ENCODE measurements around the gene CHST8.
"Not testable (repeated sequence)": the region's sequence is repeated elsewhere in the genome, so short reads cannot be mapped to it uniquely, and the experiment has no call there.

The CHST8 gene

DNA sequence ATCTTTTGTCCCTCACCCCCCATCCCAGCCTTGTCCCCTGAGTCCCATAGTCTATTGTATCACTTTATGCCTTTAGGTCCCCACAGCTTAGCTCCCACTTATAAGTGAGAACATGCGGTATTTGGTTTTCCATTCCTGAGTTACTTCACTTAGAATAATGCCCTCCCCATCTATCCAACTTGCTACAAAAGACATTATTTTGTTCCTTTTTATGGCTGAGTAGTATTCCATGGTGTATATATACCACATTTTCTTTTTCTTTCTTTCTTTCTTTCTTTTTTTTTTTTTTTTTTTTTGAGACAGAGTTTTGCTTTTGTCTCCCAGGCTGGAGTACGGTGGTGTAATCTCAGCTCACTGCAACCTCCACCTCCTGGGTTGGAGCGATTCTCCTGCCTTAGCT lies 73.8 kb downstream of the CHST8 start:
- DNase-seq: not testable (repeated sequence)

DNA sequence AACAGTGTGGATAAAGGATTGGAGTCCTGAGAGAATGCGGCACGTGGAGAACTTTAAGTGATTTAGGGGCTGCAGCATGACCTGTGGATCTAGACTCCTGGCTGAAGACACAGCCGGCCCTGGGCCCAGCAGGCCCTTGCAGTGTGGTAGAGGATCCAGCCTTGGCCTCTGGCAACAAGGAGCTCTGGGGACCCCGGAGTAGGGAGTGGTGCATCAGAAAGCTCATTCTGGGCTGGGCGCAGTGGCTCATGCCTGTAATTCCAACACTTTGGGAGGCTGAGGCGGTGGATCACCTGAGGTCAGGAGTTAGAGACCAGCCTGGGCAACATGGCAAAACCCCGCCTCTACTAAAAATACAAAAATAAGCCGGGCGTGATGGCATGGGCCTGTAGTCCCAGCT lies 76.0 kb downstream of the CHST8 start:
- DNase-seq: no peak

DNA sequence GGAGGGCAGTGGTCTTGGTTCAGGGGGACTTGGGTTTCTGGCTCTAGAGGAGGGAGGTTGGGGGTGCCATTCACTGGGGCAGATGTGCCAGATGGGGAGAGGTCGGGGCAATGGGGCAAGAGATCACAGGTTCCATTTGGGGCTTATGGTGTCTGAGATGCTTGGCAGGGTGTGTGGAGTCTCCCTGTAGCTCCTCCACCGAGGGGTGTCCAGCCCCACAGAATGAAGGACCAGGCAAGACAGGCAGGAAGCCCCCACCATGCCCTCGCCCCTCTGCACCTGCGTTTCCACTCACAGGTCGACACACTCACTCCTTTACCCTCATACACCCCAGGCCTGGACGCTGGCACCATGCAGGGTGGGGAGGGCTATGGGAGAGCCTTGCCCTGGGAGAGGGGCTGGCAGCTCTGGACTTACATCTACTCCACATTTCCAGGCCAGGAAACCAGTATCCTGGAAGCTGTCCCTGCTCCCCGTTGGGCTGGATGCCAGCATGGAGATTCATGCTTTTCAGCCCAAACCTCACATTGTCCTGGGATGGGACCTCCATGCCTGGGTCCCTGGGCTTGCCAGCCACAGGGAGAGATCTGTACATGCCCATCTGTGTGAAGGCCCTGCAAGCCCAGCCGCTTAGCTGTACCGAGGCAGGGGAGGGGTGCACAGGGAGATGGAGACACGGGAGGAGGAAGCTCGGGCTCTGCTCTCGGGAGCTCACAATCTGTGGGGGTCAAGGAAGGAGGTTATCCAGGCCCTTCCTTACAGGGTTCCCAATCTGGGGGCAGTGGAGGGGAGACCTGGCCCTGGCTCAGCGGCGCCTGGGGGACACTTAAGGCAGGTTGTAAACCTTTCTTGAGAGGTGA lies 77.1 kb downstream of the CHST8 start:
- no peak for DNase-seq

DNA sequence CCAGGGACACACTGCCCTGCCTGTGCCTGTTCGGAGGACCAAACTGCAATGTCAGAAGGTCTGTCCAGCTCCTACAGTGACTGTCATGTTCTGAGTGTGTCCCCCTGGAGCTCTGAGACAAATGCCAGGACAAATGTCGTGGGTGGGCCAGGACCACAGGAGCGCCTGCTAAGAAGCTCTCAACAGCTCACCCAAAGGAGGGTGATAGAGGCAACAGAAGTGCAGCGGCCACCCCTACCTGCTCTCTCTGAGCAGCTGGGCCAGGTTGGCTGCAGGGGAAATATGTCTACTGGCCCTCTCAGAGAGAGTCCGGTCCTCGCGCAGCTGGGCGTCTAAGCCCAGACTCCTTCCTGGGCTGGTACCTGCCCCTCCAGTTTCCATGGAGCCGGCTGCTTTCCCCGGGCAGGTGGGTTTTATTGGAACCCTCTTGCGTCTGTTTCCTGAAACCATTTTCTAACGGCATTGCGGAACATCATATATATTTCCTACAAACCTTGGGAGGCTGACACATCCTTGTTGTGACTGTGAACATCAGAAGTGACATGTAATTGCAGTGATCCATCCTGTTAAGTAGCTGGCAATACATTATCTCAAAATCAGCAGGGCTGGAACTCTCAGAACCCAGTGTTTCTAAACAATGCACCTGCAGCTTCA lies 78.1 kb downstream of the CHST8 start:
- DNase-seq: no peak

DNA sequence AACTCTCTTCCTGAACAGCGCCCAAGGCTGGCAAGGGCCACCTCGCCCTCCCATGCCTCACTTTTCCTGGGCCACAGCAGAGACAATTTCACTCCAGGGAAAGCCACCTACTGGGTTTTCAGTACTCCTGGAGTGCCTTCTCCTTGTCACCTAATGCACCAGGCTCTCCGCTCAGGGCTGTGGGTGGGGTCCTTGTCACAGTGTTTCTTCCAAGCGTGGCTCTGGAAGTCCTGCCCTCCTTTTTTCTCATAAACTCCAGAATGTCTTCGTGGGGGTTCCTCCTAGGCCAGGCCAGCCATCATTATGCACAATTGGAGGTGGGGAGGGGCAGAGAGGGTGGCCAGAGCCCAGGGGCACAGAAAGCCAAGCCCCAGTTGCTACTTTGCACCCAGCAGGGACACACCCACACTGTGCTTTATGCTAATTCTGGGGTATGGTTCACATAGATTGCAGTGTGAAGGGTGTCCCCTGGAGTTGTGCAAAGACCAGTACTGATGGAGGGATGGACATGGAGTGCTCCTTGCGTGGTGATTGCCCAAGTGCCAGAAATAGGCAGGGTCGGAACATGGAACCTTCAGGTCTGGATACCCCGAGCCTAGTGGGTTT lies 78.8 kb downstream of the CHST8 start:
- no peak for DNase-seq

DNA sequence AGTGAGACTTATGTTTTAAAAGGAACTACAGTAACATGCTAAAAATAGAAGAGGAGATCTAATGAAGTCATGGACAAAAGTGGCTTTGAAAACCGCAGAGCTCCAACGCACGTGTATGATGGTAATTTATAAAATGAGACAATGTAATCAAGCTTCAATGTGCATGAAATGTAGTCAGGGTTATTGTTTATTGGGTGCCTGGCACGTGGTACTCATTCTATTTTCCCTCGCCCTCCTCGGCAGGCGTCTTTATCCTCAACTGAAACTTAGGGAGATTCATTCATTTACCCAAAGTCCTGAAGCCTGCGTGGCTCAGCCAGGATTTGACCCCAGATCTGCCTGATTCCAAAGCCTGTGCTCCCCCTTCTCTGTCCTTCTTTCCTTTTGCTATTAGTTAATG lies 79.8 kb downstream of the CHST8 start:
- no peak for DNase-seq

DNA sequence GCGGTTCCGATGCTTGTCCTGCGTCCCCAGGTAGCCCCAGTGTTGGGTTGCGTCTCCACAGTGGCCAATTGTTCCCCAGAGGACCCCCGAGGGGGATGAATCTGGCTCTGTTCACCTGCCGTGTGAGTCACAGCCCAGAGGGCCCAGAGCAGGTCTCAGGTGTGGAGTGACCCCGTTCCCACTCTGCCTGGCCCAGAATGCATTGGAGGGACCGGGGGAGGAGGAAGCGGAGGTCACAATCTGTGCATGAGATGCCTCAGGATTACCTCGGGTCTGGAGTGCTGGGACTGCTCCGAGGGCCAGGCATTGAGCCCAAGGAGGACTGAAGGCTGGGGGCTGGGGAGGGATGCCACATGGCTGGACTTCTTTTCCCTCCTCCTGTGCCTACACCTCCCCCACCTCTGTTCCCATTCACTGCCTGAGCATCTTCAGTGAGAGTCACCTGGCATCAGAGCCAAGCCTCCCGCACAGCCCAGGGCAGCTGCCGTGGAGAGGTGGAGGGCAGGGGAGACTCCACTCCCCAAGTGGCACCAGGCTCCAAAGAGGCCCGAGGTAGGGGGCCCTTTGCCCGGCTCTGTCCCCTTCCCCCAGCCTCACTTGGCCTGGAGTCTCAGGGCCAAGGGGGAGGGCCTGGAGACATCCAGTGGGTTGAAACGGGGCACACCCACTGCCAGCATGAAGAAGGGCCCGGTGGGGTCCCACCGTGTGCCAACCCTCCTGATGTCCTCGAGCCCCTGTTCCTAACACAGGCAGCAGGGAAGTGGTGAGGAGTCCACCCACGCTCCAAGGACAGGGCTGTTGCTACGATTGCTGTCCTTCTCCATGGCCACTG lies 81.1 kb downstream of the CHST8 start:
- no peak for DNase-seq

DNA sequence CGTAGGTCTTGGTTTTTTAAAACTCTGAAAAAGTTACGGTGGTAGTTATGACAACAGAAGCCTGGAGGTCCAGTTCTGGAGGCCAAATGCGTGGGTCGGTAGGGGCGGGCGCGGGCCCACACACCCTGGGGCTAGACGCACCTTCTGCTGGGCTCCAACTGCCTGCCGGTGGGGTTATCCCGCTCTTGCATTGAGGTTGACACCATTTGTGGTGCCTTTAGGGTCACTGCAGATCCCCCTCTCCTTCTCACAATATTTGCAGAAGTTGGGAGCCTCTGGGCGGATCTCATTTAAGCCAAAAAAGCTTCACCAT lies 81.6 kb downstream of the CHST8 start:
- DNase-seq: no peak

DNA sequence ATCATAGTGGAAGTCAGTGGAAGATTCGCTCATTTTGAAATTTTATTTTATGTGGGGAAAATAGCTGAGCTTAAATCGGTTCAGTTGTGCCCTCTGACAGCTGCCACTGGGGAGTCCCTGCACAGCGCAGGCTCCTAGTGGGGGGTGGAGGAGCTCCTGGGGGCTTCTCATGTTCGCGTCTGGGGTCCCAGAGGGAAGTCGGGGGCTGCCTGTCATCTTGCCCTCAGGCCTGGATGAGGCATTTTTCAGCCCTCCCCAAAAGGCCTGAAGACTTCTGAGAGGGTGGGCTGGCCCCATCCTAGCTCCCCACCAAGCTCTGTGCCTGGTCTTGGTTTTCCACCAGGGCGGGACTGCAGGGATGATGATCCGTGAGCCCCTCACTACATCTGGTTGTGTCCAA lies 82.1 kb downstream of the CHST8 start:
- no peak for DNase-seq

DNA sequence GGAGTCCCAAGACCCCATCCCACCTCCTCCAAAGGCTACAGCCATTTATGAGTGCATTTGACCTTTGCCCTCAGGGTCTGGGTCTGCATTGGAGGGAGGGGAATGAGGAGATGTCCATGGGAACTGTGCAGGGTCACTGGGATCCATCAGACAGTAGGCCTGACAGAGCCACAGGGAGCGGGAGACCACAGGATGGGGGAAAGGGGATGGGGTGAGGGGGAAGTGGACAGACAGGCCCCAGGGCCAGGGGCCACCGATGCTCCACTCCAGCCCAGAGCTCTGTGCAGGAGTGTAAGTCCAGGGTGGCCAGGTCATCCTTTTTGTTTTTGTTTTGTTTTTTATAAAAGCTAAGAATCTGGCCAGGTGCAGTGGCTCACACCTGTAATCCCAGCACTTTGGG lies 82.5 kb downstream of the CHST8 start:
- DNase-seq: no peak

DNA sequence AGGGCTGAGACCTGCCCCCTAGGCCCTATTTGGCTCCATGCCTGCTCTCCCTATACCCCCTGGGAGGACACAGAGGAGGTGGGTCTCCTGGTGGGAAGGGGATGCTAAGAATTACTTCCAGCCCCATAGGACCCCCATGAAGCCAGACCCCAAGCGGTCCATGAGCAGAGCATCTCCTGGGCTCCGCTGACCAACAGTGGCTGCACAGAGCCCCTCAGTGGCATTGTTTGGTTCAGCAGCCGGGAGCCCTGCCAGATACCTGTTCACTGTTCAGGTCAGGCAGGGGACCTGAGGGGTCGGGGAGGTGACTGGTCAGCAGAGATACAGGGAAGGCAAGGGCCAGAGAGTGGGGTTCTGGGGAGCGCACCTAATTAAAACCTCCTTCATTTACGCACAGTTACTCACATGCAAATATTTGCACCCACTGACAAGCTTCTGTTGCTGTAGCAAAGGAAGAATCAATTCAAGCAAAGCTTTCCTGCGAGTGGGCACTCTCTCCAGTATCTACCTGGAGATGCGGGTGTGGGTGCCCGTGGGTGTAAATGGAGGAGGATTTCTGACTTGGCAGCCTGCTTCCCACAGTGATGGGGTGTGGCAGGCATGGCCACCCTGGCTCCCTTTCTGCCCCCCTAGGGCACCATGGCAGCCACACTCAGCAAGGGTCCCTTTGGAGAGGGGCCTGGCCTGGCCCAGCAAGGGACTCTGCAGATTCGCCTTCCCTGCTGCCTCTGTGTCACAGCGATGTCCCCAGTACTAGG lies 83.5 kb downstream of the CHST8 start:
- no peak for DNase-seq

DNA sequence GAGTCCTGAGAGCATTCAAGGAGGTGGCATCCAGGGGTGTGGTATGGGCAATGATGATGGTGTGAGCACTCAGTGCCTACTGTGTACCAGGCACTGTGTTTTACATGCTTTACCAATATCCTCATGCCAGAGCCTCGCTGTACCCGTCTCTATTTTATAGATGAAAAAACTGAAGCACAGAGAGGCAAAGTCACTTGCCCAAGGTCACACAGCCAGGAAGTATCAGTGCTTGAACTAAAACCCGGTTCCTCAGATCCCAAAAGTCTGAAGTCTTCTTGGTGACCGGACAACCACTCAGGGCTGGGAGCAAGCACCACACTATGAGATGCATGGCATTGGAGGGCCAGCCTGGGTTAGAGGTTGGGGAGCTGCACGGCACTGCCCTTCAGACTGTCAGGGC lies 84.1 kb downstream of the CHST8 start:
- no peak for DNase-seq

DNA sequence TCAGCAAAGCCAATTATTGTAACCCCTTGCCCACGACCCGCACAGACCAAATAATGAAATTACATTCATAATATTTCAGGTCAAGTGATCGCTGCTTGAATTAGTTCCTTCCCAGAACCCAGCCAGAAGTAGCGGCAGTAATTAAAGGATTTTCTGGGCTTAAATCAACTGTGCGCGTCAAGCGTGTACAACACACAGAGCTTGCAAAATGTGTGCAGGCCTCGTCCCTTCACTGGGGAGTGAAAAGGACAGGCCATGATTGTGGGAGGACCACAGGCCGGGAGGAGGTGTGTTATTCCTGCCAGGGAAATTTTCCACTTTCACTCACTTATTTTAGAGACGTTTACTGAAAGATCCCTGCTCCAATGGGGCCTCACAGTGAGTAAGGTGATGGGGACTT lies 84.9 kb downstream of the CHST8 start:
- no peak for DNase-seq

DNA sequence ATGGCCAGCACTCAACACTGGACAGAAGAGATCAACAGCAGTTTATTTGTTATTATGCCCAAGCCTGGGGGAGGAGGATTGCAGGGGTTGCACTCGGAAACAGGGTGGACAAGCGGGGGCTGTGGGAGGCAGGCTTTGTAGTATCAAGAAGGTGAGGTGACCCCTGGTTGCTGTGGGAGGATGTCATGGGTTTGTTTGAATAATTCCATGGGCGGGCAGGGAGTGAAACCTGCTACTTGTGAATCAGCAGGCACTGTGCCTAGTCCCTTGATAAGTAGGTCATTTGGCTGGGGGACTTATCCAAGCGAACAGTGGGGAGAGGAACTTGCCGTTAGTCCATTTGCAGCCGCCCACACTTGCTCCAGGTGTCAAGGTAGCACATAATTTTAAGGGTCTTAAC lies 90.5 kb downstream of the CHST8 start:
- DNase-seq: no peak

DNA sequence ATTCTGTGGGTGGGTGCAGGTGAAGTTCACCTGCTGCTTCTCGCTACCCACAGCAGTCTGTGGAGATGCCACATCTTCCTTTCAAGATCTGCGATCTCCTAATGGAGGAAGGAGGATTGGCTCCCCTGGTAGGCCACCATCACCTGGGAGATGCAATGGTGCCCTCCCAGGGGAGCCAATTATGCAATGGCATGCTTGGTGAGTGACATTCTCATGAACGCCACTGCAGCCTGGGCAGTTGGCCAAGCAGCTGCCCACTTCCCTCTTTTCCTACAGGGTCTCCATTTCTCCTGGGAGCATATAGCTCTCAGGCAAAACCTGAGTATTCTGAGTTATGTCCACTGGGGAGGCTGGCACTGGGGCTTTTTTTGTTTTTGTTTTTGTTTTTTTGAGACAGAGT lies 91.4 kb downstream of the CHST8 start:
- no peak for DNase-seq

DNA sequence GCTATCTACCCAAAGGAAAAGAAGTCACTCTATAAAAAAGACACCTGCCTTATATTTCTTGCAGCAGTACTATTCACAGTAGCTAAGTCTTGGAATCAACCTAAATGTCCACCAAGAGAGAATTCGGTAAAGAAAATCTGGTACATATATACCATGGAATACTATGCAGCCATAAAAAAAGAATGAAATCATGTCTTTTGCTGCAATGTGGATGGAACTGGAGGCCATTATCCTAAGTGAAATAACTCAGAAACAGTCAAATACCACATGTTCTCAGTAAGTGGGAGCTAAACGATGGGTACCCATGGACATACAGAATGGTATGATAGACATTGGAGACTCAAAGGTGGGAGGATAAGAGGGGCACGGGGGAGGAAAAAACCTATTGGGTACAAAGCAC lies 92.4 kb downstream of the CHST8 start:
- no peak for DNase-seq

DNA sequence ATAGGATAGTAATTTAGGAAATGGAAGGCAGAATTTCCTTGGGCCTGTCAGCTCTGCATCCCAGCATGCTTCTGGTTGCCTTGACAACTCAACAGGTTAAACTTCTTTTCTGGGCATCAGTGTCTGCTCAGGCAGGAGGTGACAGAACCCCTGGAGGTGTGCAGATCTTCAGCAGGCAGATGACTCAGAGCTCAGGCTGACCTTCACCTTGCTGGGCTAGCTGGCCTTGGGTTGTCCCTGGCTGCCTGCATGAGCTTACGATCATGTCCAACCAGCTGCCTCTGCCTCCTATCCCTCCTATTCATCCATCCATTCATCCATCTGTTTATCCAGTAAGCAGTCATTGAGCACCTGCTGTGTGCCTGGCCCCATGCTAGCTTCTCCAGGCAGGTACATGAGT lies 93.7 kb downstream of the CHST8 start:
- DNase-seq: no peak

DNA sequence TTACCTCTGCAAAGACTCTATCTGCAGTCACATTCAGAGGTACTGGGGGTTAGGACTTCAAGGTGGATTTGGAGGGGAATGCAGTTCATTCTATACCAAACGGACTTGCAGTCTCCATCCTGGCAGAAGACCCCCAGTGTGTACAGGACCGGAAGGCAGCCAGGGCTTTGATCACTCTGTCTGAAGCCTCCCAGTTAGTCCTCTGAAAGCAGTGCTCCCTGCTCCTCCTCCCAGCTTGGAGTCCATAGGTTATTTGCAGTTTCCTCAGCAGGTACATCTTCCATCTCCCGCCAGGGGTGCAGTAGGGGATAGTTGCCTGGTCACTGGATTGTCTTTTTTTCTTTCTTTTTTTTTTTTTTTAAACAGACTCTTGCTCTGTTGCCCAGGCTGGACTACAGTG lies 96.1 kb downstream of the CHST8 start:
- DNase-seq: no peak

DNA sequence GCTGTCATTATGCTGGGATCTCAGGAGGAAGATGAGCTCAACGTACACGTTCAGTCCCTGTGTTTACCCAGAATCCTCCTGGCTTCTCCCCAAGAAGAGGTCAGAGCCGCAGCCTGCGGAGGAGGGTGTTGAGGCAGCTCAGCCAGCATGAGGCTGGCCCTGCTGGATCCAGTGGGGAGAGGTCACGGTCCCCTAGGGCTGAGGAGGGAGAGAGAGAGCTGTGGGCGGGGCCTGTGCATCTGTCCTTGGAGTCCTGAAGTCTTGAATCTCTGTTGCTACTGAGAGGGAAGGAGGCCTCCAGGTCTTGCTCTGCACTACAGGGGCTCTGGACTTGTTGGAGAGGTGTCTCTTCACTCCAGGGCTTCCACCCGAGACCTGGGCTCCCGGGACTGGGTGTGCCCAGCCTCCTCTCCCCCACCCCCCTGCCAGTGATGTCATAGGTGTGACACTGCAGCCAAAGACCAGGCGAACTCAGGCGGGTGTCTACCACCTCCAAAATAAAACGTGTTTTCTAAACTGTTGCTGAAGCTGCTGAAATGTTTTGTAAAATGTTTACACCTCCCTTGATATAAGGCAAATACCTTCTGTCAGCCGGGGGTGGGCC lies 97.0 kb downstream of the CHST8 start:
- DNase-seq: no peak

DNA sequence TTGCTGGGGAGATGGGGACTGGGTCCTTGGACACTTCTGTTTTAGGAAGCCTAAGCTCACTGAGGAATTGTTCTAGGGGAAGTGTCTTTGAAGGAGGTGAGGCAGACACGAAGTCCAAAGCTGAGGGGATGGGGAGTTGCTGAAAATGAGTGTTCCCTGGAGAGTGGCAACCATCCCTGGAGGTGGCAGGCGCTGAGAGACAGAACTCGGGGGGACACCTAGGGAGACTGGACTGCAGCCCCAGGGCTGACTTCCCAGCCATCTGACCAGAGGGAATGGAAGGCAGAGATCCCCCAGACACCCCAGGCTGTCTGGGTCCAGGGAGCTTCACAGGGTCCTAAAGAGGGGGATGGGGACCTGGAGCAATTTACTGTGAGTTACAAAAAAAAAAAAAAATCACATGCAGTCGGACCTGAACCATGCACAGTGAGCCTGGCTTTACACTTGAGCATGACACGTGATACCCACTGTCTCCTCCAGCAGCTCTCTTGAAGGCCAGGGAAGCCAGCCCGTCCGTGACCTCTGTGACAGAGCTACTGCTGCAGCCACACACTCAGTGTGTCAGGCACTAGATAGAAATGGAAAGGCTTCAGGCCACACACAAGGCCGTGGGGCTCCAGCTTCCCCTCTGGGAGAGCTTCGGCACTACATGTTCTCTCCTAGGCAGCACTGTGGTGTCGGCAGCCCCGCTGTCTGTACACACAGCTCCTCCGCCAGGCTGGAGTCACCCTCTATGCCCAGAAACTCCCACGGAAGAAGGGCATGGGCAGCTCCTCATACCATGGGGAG lies 97.8 kb downstream of the CHST8 start:
- DNase-seq: no peak

DNA sequence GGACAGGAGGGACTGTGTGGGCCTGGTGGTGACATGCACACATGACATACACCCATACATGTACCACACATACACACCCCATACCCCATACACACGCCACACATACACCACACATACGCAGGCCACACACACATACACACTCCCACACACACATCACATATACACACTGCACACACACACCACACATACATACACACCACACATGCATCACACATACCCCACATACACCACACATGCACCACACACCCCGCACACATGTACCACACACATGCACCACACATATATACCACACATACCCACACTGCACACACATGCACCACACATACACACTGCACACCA lies 98.4 kb downstream of the CHST8 start:
- no peak for DNase-seq

Data from NCI-H1092 treated with DMSO at 0.1 percent for 48 hours (cell line).